SK-N-SH (cell line): ENCODE results near the gene BRD4.

Source experiments
- JUND ChIP-seq: IDR thresholded peaks from 2 replicates; pipeline ENCODE4 v1.4.0; 2012
- PBX3 ChIP-seq: IDR thresholded peaks from 2 replicates; pipeline ENCODE4; 2012
- TAF1 ChIP-seq: IDR thresholded peaks from 2 replicates; pipeline ENCODE4 v1.6.1; 2012; ENCODE audit warnings: low read depth, mild to moderate bottlenecking, low read length, moderate library complexity, borderline replicate concordance
- ZBTB33 ChIP-seq: IDR thresholded peaks from 2 replicates; pipeline ENCODE4 v1.4.0; 2012; ENCODE audit warnings: low read depth, borderline replicate concordance
- TF ChIP-seq, protein P1 (sequence below): IDR thresholded peaks from 2 replicates; pipeline ENCODE4 v1.4.0; 2012; ENCODE audit warnings: low read depth, borderline replicate concordance
- TF ChIP-seq, protein P2 (sequence below): fragments of 200-600 bp; sonication (generic); IDR thresholded peaks from 2 replicates; pipeline ENCODE4 v1.6.1; 2017; ENCODE audit warnings: antibody characterized with exemption, mild to moderate bottlenecking, moderate library complexity
- TF ChIP-seq, protein P3 (sequence below): fragments of 150-350 bp; IDR thresholded peaks from 2 replicates; pipeline ENCODE4 v1.6.1; 2017; ENCODE audit warnings: antibody characterized with exemption, low read length, low read depth, borderline replicate concordance
- TF ChIP-seq, protein P4 (sequence below): IDR thresholded peaks from 2 replicates; pipeline ENCODE4 v1.4.0; 2012; ENCODE audit warnings: low read depth

DNA sequence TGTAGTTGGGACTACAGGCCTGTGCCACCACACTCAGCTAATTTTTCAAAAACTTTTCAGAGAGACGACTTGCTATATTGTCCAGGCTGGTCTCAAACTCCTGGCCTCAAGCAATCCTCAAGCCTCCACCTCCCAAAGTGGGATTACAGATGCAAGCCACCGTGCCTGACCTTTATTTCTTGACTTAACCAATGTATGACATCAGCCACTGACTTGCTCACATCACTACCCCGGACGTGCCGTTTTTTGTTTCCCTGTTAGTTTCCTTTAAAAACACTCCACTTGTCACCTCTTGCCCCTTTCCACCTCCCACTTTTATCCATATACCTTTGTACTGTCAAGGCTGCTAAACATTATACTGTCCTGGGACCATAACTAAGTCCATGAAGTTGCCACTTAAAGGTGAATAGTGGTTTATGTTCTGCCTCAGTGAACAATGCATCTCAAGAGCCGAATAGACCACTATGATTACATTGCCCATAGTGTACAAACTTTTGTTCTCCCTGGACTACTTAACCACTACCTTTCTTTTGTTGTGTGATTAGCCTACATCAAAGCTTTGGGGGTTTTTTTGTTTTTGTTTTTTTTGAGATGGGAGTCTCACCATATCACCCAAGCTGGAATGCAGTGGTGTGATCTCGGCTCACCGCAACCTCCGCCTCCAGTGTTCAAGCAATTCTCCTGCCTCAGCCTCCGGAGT, 97.8 kb downstream of the BRD4 start:
- TF ChIP-seq, protein P1, sequence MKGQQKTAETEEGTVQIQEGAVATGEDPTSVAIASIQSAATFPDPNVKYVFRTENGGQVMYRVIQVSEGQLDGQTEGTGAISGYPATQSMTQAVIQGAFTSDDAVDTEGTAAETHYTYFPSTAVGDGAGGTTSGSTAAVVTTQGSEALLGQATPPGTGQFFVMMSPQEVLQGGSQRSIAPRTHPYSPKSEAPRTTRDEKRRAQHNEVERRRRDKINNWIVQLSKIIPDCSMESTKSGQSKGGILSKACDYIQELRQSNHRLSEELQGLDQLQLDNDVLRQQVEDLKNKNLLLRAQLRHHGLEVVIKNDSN, result no peak
- TF ChIP-seq, protein P2, sequence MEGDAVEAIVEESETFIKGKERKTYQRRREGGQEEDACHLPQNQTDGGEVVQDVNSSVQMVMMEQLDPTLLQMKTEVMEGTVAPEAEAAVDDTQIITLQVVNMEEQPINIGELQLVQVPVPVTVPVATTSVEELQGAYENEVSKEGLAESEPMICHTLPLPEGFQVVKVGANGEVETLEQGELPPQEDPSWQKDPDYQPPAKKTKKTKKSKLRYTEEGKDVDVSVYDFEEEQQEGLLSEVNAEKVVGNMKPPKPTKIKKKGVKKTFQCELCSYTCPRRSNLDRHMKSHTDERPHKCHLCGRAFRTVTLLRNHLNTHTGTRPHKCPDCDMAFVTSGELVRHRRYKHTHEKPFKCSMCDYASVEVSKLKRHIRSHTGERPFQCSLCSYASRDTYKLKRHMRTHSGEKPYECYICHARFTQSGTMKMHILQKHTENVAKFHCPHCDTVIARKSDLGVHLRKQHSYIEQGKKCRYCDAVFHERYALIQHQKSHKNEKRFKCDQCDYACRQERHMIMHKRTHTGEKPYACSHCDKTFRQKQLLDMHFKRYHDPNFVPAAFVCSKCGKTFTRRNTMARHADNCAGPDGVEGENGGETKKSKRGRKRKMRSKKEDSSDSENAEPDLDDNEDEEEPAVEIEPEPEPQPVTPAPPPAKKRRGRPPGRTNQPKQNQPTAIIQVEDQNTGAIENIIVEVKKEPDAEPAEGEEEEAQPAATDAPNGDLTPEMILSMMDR, result no peak
- TF ChIP-seq, protein P3, sequence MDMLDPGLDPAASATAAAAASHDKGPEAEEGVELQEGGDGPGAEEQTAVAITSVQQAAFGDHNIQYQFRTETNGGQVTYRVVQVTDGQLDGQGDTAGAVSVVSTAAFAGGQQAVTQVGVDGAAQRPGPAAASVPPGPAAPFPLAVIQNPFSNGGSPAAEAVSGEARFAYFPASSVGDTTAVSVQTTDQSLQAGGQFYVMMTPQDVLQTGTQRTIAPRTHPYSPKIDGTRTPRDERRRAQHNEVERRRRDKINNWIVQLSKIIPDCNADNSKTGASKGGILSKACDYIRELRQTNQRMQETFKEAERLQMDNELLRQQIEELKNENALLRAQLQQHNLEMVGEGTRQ, result no peak
- no peak for TF ChIP-seq PBX3
- no peak for TF ChIP-seq JUND
- no peak for TF ChIP-seq ZBTB33
- TF ChIP-seq TAF1, result no peak
- TF ChIP-seq, protein P4, sequence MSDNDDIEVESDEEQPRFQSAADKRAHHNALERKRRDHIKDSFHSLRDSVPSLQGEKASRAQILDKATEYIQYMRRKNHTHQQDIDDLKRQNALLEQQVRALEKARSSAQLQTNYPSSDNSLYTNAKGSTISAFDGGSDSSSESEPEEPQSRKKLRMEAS, result no peak
